ENCODE results near the gene ACSBG1. TPM values are rescaled to one million over a fixed set of nuclear protein-coding genes. Genes with fewer than 3 reads are reported as not detected.

ACSBG1 gene
- polyA plus RNA-seq, 2 donors = 0.10 to 0.11 TPM

DNA sequence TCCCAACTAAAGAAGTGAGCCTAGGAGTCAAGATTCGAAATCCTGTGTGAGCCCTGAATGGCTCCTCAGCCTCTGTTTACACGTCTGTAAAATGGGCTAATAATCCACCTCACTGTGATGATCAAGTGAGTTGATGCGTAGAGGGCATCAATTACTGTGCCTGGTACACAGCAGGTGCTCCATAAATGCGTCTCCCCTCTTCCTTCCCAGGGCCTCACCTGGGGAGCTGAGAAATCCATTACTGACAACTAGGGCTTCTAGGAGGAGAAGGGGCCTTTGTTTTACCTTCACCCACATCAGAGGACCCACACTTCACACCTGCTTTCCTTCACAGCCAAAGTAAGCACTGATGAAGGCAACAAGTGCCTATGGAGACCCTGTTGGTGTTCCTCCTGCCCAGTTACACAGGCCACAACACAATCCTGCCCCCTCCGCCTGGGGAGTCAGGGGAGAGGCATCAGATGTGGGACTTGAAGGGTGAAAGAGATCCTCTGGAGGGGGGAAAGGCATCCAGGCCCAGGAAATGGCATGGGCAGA is 104.5 kb downstream of the ACSBG1 start:
- H3K4me3 ChIP-seq (ENCODE audit: low read depth in 1 of 2, low read length in 2 of 2) = no peak overlapping the region
- no peaks in the 10 kb centered on the region for H3K9me3 ChIP-seq (ENCODE audit: control insufficient read depth in 2 of 2, insufficient read depth in 1 of 2, low read depth in 1 of 2, low read length in 1 of 2)
- H3K27me3 ChIP-seq (ENCODE audit: control insufficient read depth in 1 of 2, insufficient read depth in 2 of 2, low read length in 2 of 2) = no peaks in the 10 kb centered on the region
- no peak overlapping the region for H3K27ac ChIP-seq (ENCODE audit: low read depth in 2 of 2, low read length in 1 of 2)
- H3K36me3 ChIP-seq (ENCODE audit: control insufficient read depth in 2 of 2, insufficient read depth in 2 of 2, low read length in 1 of 2) = no peaks in the 10 kb centered on the region
- H3K4me1 ChIP-seq (ENCODE audit: control insufficient read depth in 2 of 2, insufficient read depth in 2 of 2, low read length in 1 of 2) = peaks cover 0 to 7% of the 10 kb centered on the region in 2 donors
- 91 to 92% methylated on average over 5 of the region's 5 CpGs for WGBS, 2 donors

DNA sequence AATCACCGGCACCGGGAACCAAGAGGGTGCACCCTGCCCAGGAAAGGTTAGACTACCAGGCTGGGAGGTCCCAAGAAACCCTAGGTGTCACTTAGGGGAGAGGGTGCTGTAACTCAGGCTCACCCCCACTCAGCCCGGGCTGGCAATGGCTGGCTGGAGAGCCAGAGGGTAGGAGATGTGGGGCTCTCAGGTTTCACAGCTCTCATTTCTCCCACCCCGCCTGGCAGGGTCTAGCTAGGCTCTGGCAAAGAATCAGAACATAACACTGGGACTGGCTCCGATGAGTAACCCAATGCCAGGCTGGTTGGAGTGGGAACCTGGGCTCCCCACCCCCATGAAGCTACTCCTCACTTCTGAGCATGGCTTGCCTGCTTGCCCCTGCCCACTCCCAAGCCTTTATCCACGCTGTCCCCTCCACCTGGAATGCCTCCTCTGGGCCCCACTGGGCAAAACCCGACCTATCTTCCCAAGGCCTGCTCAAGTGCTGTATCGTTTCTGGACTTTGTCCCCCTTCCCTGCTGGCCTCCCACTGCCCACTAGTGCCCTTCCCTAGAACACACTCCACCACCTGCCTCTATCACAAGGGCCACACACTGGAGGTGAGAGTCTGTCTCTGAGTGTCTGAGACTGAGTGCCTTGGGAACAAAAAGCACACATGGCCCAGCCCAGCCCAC is 105.2 kb downstream of the ACSBG1 start:
- H3K36me3 ChIP-seq (ENCODE audit: control insufficient read depth in 2 of 2, insufficient read depth in 2 of 2, low read length in 1 of 2) = no peaks in the 10 kb centered on the region
- no peaks in the 10 kb centered on the region for H3K27me3 ChIP-seq (ENCODE audit: control insufficient read depth in 1 of 2, insufficient read depth in 2 of 2, low read length in 2 of 2)
- 65 to 67% methylated on average over 8 of the region's 8 CpGs for WGBS, 2 donors
- no peak overlapping the region for H3K27ac ChIP-seq (ENCODE audit: low read depth in 2 of 2, low read length in 1 of 2)
- H3K4me1 ChIP-seq (ENCODE audit: control insufficient read depth in 2 of 2, insufficient read depth in 2 of 2, low read length in 1 of 2) = peaks cover 0 to 7% of the 10 kb centered on the region in 2 donors
- H3K4me3 ChIP-seq (ENCODE audit: low read depth in 1 of 2, low read length in 2 of 2) = no peak overlapping the region
- H3K9me3 ChIP-seq (ENCODE audit: control insufficient read depth in 2 of 2, insufficient read depth in 1 of 2, low read depth in 1 of 2, low read length in 1 of 2) = no peaks in the 10 kb centered on the region

DNA sequence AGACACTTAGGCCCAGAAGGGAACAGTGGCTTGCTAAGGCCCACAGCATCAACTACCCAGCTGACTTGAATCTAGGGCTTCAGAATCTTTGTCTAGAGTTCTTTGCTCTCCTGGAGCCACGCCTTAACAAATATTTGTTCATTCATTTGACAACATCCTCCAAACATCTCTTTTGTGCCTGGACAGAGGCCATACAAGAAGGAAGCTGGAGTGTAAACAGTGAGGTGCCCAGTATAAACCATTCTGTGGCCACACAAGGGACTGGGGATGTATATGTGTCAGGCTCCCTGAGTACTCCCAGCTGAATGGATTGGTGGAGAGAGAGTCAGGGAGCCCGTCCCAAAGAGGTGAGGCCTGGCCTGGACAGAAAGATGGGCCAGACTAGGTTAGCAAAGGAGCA is 106.5 kb downstream of the ACSBG1 start:
- H3K4me3 ChIP-seq (ENCODE audit: low read depth in 1 of 2, low read length in 2 of 2) = no peak overlapping the region
- WGBS, 2 donors = 80 to 83% methylated on average over 2 of the region's 2 CpGs
- no peaks in the 10 kb centered on the region for H3K9me3 ChIP-seq (ENCODE audit: control insufficient read depth in 2 of 2, insufficient read depth in 1 of 2, low read depth in 1 of 2, low read length in 1 of 2)
- H3K4me1 ChIP-seq (ENCODE audit: control insufficient read depth in 2 of 2, insufficient read depth in 2 of 2, low read length in 1 of 2) = peaks cover 0 to 5% of the 10 kb centered on the region in 2 donors
- no peaks in the 10 kb centered on the region for H3K36me3 ChIP-seq (ENCODE audit: control insufficient read depth in 2 of 2, insufficient read depth in 2 of 2, low read length in 1 of 2)
- no peaks in the 10 kb centered on the region for H3K27me3 ChIP-seq (ENCODE audit: control insufficient read depth in 1 of 2, insufficient read depth in 2 of 2, low read length in 2 of 2)
- H3K27ac ChIP-seq (ENCODE audit: low read depth in 2 of 2, low read length in 1 of 2) = no peak overlapping the region

DNA sequence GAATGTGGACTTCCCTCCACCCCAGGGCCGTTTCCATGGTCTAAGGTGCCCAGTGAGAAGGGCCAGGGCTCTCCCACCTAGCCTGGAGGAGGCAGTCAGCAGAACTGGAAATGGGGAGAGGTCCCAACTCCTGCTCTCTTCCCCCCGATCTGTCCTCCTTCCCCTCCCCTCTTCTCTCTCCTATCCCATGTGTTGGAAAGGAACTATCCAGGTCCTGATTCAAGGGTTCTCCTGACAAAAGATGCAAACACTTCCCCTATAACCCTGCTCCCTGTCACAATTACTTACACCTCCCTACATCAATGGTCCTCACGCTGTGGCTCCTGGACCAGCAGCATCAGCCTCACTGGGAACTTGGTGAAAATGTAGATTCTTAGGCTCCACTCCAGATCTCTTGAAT is 109.1 kb downstream of the ACSBG1 start:
- H3K27me3 ChIP-seq (ENCODE audit: control insufficient read depth in 1 of 2, insufficient read depth in 2 of 2, low read length in 2 of 2) = no peaks in the 10 kb centered on the region
- no peak overlapping the region for H3K27ac ChIP-seq (ENCODE audit: low read depth in 2 of 2, low read length in 1 of 2)
- 77 to 85% methylated on average over 3 of the region's 3 CpGs for WGBS, 2 donors
- H3K4me3 ChIP-seq (ENCODE audit: low read depth in 1 of 2, low read length in 2 of 2) = no peak overlapping the region
- no peaks in the 10 kb centered on the region for H3K36me3 ChIP-seq (ENCODE audit: control insufficient read depth in 2 of 2, insufficient read depth in 2 of 2, low read length in 1 of 2)
- H3K9me3 ChIP-seq (ENCODE audit: control insufficient read depth in 2 of 2, insufficient read depth in 1 of 2, low read depth in 1 of 2, low read length in 1 of 2) = no peaks in the 10 kb centered on the region
- H3K4me1 ChIP-seq (ENCODE audit: control insufficient read depth in 2 of 2, insufficient read depth in 2 of 2, low read length in 1 of 2) = no peaks in the 10 kb centered on the region

DNA sequence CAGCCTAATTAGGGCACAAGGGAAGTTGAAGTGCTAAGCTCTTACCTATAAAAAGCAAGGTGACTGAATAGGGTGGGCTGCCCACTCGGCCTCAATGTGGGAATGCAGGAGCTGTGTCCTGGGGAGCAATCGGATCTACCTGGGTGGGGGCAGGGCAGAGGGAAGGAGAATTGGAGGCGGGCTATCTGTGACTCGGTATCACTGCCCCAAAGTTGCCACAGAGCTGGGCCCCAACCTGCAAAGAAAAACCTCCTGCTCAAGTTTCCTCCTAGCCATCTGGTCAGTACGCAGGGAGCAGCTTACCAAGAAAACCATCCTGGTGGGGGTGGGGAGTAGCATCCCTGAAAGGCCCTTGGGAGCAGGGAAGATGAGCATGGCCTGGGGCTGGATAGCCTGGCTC is 113.8 kb downstream of the ACSBG1 start:
- H3K4me3 ChIP-seq (ENCODE audit: low read depth in 1 of 2, low read length in 2 of 2) = no peak overlapping the region
- no peak overlapping the region for H3K27ac ChIP-seq (ENCODE audit: low read depth in 2 of 2, low read length in 1 of 2)
- no peaks in the 10 kb centered on the region for H3K36me3 ChIP-seq (ENCODE audit: control insufficient read depth in 2 of 2, insufficient read depth in 2 of 2, low read length in 1 of 2)
- H3K27me3 ChIP-seq (ENCODE audit: control insufficient read depth in 1 of 2, insufficient read depth in 2 of 2, low read length in 2 of 2) = no peaks in the 10 kb centered on the region
- no peaks in the 10 kb centered on the region for H3K9me3 ChIP-seq (ENCODE audit: control insufficient read depth in 2 of 2, insufficient read depth in 1 of 2, low read depth in 1 of 2, low read length in 1 of 2)
- no peaks in the 10 kb centered on the region for H3K4me1 ChIP-seq (ENCODE audit: control insufficient read depth in 2 of 2, insufficient read depth in 2 of 2, low read length in 1 of 2)
- 86 to 87% methylated on average over 5 of the region's 5 CpGs for WGBS, 2 donors

Other genes with a start within 250 kb of the ACSBG1 start
- 1 to 10 TPM; 5.1 to 7.0 TPM for gene TBC1D2B, start 156.9 kb downstream of the ACSBG1 start, polyA plus RNA-seq
- not detected for gene SH2D7, start 142.0 kb downstream of the ACSBG1 start, polyA plus RNA-seq
- 1 to 10 TPM in 1 of 2 donors, under 1 TPM in 1; 0.49 to 2.6 TPM for gene CIB2, start 103.1 kb downstream of the ACSBG1 start, polyA plus RNA-seq
- 10 to 100 TPM; 20.0 to 37.6 TPM for gene IDH3A, start 85.2 kb downstream of the ACSBG1 start, polyA plus RNA-seq
- gene DNAJA4, start 30.0 kb upstream of the ACSBG1 start, polyA plus RNA-seq = 10 to 100 TPM; 11.8 to 14.6 TPM
- gene SKIC8, start 65.0 kb upstream of the ACSBG1 start, polyA plus RNA-seq = 10 to 100 TPM; 29.4 to 53.3 TPM
- gene CRABP1, start 105.8 kb upstream of the ACSBG1 start, polyA plus RNA-seq = under 1 TPM in 1 of 2 donors, not detected in 1; 0.11 TPM
- 1 to 10 TPM; 9.0 to 9.2 TPM for gene IREB2, start 203.7 kb upstream of the ACSBG1 start, polyA plus RNA-seq